ENCODE measurements around the gene MYOM3.

DNA sequence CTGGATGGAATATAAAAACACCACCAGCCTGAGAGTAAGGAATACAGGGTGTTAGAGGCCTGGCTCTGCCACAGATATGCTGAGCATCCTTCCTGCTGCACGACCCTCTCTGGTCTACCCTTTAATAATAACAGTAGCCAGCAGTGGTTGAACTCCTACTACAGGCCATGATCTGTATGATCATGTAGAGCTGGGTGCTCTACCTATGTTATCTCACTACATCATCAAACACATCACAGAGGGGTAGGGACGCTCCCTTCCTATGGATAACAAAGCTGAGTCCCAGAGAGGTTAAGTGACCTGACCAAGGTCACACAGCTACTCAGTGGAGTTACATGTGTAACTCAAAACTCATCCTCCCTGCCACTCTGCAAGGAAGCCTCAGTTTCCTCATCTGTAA is 13.0 kb upstream of the MYOM3 start:
- TF ChIP-seq, protein P1, sequence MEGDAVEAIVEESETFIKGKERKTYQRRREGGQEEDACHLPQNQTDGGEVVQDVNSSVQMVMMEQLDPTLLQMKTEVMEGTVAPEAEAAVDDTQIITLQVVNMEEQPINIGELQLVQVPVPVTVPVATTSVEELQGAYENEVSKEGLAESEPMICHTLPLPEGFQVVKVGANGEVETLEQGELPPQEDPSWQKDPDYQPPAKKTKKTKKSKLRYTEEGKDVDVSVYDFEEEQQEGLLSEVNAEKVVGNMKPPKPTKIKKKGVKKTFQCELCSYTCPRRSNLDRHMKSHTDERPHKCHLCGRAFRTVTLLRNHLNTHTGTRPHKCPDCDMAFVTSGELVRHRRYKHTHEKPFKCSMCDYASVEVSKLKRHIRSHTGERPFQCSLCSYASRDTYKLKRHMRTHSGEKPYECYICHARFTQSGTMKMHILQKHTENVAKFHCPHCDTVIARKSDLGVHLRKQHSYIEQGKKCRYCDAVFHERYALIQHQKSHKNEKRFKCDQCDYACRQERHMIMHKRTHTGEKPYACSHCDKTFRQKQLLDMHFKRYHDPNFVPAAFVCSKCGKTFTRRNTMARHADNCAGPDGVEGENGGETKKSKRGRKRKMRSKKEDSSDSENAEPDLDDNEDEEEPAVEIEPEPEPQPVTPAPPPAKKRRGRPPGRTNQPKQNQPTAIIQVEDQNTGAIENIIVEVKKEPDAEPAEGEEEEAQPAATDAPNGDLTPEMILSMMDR (conservative IDR thresholded peaks at IDR 0.05) = no peak
- no peak for TF ChIP-seq ZFX (IDR thresholded peaks at IDR 0.05)
